Globus pallidus (tissue), 1 donor: ENCODE data around the gene SLC22A31.

Experiments used
- DNase-seq: peaks from one replicate; pipeline ENCODE4 v3.0.0-alpha.2; 2015; ENCODE audit warnings: low spot score

SLC22A31 gene

DNA sequence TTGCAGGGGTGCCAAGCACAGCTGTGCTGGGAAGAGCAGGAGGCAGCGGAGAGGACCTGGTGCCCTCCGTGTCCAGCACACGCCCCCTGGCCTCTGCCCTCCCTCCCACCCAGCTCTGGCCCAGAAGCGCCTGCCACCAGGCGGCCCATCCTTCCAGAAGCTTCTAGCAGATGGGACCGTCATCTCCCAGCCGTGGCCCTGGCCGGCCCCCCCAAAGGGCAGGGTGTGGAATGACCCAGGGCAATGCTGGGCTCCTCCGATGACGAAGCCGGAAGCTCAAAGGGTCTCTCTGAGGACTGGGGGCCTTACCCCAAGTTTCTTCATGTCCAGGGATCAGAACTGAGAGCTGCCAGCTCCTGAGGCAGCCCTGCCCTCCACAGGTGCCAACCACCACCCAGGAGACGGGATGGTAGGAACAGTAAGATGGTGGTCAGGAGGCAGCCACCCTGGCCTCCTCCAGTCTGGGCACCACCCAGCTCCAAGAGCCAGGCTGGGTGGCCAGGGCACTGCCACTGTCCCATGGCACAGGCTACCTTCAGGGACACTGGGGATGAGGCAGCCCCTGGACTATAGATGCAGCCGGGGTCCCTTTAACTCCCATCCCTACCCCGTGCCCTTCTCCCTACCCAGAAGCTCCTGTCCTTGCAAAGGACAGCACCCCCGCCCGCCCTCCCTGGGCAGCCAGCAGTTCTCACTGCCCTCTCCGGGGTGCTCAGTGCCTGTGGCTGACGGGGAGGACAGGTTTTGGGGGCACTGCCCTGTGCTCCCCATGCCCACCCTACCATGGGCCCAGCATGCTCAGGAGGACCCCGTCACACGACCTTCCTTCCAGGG is 35.3 kb downstream of the SLC22A31 start:
- DNase-seq = no peak

DNA sequence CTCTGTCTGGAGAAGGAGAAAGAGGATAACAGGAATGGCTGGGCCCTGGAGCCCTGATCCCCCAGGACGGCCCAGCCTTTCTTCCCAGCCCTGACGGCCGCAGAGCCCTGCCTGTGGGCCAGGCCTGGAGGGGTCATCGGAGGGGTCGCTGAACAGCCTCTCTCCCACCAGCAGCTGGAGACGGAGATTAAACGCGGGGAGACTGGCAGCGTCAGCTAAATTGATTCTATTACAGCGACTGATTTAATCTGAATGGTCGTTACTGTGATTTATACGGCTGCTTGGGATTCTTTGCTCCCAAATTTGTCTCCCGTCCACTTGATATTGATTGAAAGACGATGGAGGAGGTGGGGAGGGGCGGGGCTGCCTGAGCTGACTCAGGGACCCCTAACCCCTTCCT is 35.9 kb downstream of the SLC22A31 start:
- no peak for DNase-seq

DNA sequence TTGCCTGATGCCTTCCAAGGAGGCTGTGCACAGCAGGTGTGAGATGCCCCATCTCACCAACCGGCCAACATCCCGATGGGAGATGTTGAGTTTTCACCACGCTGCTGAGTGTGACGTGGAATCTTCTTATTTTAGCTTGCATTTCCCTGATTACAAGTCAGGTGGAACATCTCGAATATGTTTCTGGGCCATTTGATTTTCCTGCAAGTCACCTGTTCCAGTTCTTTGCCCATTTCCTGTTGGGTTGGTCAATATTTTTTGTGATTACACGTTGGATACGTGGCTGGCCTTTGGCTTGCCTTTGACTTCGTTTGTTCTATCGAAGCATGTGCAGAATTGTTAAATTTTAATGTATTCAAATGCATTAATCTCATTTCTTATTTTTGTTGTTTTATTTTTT is 37.0 kb downstream of the SLC22A31 start:
- DNase-seq = no peak

- no peak for DNase-seq
These were observed 38.3 kb downstream of the SLC22A31 start for GRCh38 chr16:89161763-89162713.

GRCh38 chr16:89160977-89161701 is 39.2 kb downstream of the SLC22A31 start:
- DNase-seq = no peak

- no peak for DNase-seq
These were observed 40.4 kb downstream of the SLC22A31 start for GRCh38 chr16:89159850-89160354.

GRCh38 chr16:89159066-89159849 is 41.1 kb downstream of the SLC22A31 start:
- DNase-seq = no peak

DNA sequence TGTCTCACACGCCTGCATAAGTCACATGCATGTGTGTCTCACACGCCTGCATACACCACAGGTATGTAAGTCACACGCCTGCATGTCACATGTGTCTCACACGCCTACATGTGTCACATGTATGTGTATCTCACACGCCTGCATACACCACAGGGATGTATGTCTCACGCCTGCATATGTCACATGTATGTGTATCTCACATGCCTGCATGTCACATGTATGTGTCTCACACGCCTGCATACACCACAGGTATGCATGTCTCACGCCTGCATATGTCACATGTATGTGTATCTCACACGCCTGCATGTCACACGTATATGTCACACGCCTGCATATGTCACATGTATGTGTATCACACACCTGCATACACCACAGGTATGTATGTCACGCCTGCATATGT is 42.6 kb downstream of the SLC22A31 start:
- no peak for DNase-seq

DNA sequence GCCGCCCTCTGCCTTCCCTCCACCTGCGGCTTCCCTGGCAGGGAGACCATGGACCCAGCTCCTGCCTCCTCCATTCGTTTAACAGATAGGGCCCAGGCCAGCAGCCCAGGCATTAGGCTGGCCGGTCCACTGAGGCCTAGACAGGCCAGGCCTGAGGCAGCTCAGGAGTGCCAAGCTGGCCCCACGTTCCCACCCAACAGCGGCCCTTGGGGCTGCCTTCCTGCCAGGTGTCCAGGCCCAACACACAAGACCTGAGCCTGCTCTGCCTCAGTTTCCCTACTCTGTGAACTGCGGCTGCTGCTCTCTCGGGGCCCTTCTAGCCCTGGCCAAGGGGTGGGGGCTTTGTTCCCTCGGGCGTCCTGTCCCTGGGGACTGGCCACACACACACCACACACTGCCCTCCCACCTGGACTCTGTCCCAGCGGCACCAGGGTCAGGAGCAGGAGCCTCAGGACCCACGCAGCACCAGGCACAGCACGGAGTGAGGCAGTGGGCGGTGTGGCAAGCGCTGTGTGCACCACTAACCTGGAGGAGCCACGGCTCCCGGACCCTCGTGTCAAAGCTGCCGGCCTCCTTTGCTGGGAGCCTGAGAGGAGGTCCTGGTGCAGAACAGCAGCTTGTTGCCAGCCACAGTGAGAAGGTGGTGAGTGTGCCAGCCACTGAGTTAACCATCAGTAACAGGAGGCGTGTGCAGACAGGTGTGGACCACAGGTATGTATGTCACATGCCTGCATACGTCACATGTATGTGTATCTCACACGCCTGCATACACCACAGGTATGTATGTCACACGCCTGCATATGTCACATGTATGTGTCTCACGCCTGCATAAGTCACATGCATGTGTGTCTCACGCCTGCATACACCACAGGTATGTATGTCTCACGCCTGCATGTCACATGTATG is 43.3 kb downstream of the SLC22A31 start:
- no peak for DNase-seq

GRCh38 chr16:89155851-89156739 is 44.2 kb downstream of the SLC22A31 start:
- DNase-seq = no peak

- no peak for DNase-seq
These were observed 45.1 kb downstream of the SLC22A31 start for GRCh38 chr16:89155184-89155679.

- no peak for DNase-seq
These were observed 45.8 kb downstream of the SLC22A31 start for GRCh38 chr16:89154390-89155183.

DNA sequence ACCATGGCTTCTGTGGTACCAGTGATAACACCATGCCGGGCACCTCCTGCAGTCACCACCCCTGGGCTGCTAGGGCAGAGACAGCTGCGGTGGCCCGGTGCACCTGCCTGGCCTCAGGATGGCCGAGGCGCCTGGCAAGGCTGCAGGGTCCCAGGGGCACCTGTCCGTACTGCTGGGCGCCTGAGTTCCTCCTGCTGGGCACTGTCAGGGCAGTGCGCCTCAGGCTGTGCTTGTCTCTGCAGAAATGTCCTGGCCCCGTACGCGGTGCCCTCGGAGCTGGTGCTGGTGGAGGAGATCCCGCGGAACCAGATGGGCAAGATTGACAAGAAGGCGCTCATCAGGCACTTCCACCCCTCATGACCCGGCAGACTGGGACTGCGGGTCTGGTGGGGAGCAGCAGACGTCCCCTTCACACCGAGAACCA is 46.5 kb downstream of the SLC22A31 start:
- DNase-seq = no peak

DNA sequence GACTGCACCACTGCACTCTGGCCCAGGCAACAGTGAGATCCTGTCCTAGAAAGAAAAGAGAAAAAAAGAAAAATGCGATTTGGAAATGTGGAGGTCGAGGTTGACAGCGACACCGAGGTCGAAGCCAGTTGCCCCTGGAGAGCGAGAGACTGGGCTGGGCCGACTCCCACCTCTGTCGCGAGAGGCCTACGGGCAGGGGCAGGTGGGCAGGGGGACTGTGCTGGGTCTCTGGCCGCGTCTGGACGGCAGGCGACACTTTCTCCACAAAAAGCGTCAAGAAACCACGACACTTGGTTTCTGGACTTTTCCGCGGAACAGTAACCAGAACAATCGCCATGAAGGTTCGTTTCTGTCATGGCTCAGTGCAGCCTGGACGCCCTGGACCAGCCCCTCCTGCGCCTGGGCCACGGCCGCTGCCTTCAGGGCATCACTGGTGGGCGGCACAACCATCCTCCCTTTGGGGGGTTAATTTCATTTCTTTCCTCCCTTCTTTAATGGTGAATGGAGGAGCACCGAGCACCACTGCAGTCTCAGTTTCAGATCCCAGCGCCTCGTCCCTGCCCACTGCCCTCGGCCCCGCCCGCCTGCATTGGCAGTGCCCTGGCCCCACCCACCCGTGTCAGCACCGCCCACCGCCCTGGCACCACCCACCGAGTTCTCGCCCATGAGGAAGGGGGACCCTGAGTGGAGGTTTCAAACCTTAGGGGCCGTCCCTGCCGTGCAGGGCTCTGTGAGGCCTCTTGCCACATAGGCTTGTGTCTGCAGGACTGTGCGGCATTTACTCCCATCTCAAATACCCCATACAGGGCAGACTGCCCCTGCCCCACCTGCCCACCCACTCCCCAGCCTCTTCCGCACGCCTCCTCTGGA is 47.3 kb downstream of the SLC22A31 start:
- no peak for DNase-seq

- no peak for DNase-seq
These were observed 49.4 kb downstream of the SLC22A31 start for GRCh38 chr16:89150981-89151380.

GRCh38 chr16:89150090-89150835 is 50.1 kb downstream of the SLC22A31 start:
- no peak for DNase-seq
